HG02571 (cell line): ENCODE data around the gene CCDC141.

Experiments
- ATAC-seq: cut with Tn5 transposase; IDR thresholded peaks from one replicate; pipeline ENCODE4 v1.9.1; 2021; ENCODE audit warnings: mild to moderate bottlenecking, moderate library complexity; ENCODE audit not compliant: unreplicated experiment

The CCDC141 gene

GRCh38 chr2:178914259-178914849, 135.6 kb downstream of the CCDC141 start:
- ATAC-seq = peak; percentile 94

- no peak for ATAC-seq
Measured at GRCh38 chr2:178913049-178913441, 136.9 kb downstream of the CCDC141 start.

DNA sequence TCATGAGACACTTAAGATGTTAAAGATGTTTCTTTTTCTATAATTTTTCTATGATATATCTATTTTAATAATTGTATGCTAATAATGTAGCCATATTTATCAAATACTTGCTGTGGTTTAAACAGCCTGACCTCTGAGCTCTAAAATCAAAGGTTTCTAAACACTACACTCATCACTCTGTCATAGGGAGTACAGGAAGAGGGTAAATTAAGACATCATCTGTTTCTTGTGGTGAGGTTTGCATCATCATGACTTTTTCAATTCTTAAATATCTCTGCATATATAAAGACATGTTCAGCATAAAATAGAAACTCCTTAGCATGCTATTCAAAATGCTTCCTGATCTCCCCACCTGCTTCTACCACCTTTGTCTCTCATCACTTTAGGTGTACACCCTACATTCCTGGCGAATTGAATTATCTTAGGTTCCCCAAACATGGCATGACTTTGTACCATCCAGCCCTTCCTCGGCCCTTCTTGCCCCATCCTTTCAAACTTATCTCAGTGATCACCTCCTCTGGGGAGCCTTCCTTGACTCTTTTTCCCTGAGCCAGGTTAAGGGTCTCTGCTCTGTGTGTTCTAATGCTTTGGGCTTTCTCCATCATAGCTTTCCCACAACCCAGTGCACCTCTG, 137.4 kb downstream of the CCDC141 start:
- no peak for ATAC-seq

GRCh38 chr2:178911039-178911438, 138.9 kb downstream of the CCDC141 start:
- ATAC-seq = no peak

- no peak for ATAC-seq
Measured at GRCh38 chr2:178910005-178910404, 139.9 kb downstream of the CCDC141 start.

GRCh38 chr2:178909507-178909906, 140.4 kb downstream of the CCDC141 start:
- no peak for ATAC-seq

- ATAC-seq = no peak
Measured at GRCh38 chr2:178908810-178909209, 141.1 kb downstream of the CCDC141 start.

DNA sequence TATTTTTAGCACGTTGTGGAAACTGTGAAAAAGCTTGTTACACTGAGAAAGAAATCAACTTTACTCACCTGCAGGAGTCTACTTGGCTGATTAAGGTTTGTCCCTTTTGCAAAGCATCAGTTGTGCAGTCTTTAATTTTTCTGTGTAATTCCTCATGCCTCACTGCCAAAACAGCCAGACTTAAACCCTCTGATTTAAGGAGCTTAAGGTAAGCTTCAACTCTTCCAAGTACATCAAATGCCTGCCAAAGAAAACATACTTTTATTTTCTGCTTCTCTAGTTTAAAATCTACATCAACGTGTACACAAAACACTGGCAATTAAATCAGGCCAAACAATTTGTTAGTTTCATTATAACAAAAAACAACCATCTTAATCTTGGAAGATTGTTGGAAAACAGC, 144.7 kb downstream of the CCDC141 start:
- no peak for ATAC-seq

DNA sequence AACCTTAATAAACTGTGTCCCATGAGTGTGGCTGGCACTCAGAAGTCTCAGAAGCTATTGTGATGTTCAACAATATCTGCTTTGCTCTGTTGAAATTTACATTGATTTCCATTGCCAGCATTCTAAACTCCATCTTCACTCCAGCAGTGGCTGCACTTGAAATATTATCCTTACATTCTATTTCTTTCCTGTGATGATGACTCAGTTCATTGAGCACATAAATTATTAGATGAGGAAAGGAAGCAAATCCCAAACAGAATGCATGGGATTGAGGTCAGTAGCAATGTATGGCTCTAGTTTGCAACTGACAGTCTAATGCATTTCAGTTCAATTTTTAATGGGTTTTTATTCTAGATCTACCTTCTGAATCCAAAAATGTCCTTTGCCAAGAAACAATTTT, 150.3 kb downstream of the CCDC141 start:
- ATAC-seq = no peak

- ATAC-seq = no peak
Measured at GRCh38 chr2:178895872-178896271, 154.1 kb downstream of the CCDC141 start.

DNA sequence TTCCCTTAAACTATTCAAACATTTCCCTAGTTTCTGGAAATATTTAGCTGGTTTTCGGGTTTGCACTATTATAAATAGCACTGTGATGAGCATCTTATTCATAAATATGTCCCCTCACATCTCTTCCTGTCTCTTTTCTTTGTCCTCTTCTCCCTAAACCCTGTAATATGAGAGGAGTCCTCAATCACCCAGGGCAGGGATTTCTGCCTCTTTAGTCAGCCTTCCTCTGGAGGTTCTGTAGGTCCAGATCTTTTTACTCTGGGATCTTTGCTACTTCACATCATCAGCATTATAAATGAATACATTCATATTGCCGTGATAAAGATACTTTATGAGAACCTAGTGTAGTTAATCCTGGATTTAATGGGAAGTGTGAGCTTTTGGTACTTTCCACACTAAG, 154.8 kb downstream of the CCDC141 start:
- ATAC-seq = no peak

- ATAC-seq = no peak
Measured at GRCh38 chr2:178892751-178893625, 156.9 kb downstream of the CCDC141 start.

- ATAC-seq = no peak
Measured at GRCh38 chr2:178891959-178892485, 157.9 kb downstream of the CCDC141 start.

DNA sequence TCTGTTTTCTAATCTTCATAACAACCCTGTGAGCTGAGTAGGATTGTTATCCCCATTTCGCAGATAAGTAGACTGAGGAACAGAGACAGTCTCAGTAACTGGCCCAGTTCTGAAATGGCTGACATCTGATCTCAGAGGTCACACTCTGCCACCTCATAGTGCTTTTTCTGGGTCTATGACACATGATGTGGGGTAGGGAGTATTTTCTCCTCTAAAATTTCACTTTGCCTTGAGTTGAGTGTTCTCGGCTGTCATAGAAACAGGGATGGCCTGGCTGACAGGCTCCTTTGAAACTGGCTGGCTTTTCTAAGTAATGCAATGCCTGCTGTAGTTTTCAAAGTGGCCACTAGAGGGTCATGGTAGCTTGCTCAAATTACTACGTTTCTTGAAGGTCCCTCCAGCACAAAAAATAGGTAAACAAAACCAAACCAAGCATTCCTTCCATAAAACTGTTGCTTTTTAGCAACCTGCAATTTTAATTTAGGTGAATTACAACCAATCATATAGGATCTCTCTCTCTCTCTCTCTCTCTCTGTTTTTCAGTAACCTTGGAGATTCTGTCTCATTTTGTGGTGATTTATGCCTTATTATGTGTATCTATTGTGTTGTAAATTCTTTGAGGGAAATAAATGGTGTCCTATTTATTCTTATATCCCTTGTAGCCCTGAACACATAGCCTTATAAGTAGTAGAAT, 158.5 kb downstream of the CCDC141 start:
- peak; percentile 93 for ATAC-seq

DNA sequence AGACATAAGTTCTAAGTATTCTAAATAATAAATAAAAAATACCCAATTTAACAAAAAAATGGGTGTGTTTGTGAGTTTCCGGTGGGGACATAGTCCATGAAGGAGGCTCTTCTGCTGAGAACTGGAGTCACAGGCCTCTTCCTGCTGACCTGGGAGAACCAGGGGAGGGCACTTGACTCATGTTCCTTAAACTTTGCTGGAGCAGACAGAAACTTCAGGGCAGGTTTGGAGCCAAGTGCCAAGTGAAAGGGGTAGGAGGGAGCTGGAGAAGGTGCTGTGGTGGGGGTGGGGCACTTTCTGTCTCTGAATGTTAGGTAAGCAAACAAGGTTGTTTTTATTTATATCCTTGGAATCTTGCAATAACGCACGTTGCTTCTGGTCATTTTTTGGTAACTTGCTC, 163.9 kb downstream of the CCDC141 start:
- no peak for ATAC-seq

- ATAC-seq = no peak
Measured at GRCh38 chr2:178884440-178884839, 165.5 kb downstream of the CCDC141 start.

GRCh38 chr2:178882666-178883440, 167.1 kb downstream of the CCDC141 start:
- ATAC-seq = no peak

GRCh38 chr2:178881075-178881474, 168.9 kb downstream of the CCDC141 start:
- ATAC-seq = no peak

GRCh38 chr2:178880257-178880656, 169.7 kb downstream of the CCDC141 start:
- no peak for ATAC-seq

DNA sequence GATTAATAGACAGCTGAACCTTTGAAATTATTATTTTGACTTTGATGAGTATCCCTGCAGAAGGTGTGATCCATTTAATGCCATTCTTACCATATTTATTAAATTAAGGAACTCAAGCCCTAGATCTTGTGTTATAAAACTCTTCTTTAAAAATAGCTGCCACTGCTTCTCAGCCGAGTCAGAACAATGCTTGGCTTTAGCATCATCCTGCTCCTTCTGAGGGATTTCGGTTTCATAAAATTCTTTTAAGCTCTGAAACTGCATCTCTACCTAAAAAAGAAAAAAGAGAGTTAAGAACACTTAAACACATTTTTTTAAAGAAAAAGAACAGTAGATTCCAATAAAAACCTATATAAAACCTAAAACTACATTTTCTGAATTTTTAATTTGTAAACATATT, 172.1 kb downstream of the CCDC141 start:
- ATAC-seq = no peak
